Activated T-helper 17 cell treated with anti-CD3 and anti-CD28 coated beads, Interleukin-2, amount 50 U/mL, for 72 hours (primary cell): Measurements from ENCODE around the gene RGMA. TPM values are rescaled to one million over a fixed set of nuclear protein-coding genes. Genes with fewer than 3 reads are reported as not detected.

ENCODE experiments used
- ATAC-seq: fragments of 150-1000 bp; cut with Tn5 transposase; replicated peaks from 2 replicates; pipeline ENCODE4 v1.10.0; 2021; ENCODE audit warnings: mild to moderate bottlenecking, moderate library complexity
- H3K27ac Mint-ChIP-seq: one replicate; pipeline ENCODE4 v1.8.0; 2022; ENCODE audit warnings: mixed read lengths
- H3K27me3 Mint-ChIP-seq: one replicate; pipeline ENCODE4 v1.8.0; 2022; ENCODE audit warnings: mixed read lengths
- H3K36me3 Mint-ChIP-seq: one replicate; pipeline ENCODE4 v1.8.0; 2022; ENCODE audit warnings: low read depth, mild to moderate bottlenecking, mixed read lengths
- H3K4me1 Mint-ChIP-seq: one replicate; pipeline ENCODE4 v1.8.0; 2022; ENCODE audit warnings: mixed read lengths
- H3K4me3 Mint-ChIP-seq: one replicate; pipeline ENCODE4 v1.8.0; 2022; ENCODE audit warnings: mild to moderate bottlenecking, mixed read lengths
- H3K9me3 Mint-ChIP-seq: one replicate; pipeline ENCODE4 v1.8.0; 2022; ENCODE audit warnings: mixed read lengths
- total RNA-seq, 2 donors: library from RNA; stranded (reverse); gene quantifications; one replicate each; pipeline ENCODE4 v1.2.3, GENCODE V29; 2022

RGMA gene
- total RNA-seq, 2 donors from 2014 or later: 0.15 to 0.26 TPM

GRCh38 chr15:93051236-93052089, 37.5 kb downstream of the RGMA start:
- Mint-ChIP-seq H3K9me3 (peaks cover under 1% of the 10 kb centered on the region), H3K4me1 (peaks cover 8% of the 10 kb centered on the region), H3K27ac (no peak overlapping the region), H3K27me3 (no peaks in the 10 kb centered on the region), H3K36me3 (no peaks in the 10 kb centered on the region), H3K4me3 (no peak overlapping the region)
- no peak for ATAC-seq

GRCh38 chr15:93050648-93051047, 38.4 kb downstream of the RGMA start:
- H3K27ac Mint-ChIP-seq: no peak overlapping the region
- H3K9me3 Mint-ChIP-seq: peaks cover 8% of the 10 kb centered on the region
- no peaks in the 10 kb centered on the region for H3K36me3 Mint-ChIP-seq
- no peak overlapping the region for H3K4me3 Mint-ChIP-seq
- ATAC-seq: no peak
- peaks cover 8% of the 10 kb centered on the region for H3K4me1 Mint-ChIP-seq
- H3K27me3 Mint-ChIP-seq: no peaks in the 10 kb centered on the region

GRCh38 chr15:93049914-93050578, 39.0 kb downstream of the RGMA start:
- no peak for ATAC-seq
- H3K9me3 Mint-ChIP-seq: peaks cover 8% of the 10 kb centered on the region
- no peak overlapping the region for H3K4me3 Mint-ChIP-seq
- H3K4me1 Mint-ChIP-seq: peaks cover 8% of the 10 kb centered on the region
- no peaks in the 10 kb centered on the region for H3K36me3 Mint-ChIP-seq
- no peaks in the 10 kb centered on the region for H3K27me3 Mint-ChIP-seq
- no peak overlapping the region for H3K27ac Mint-ChIP-seq

- Mint-ChIP-seq H3K4me3 (no peak overlapping the region), H3K27me3 (no peaks in the 10 kb centered on the region), H3K27ac (no peak overlapping the region), H3K9me3 (peaks cover 8% of the 10 kb centered on the region), H3K36me3 (no peaks in the 10 kb centered on the region), H3K4me1 (peaks cover 8% of the 10 kb centered on the region)
- ATAC-seq: no peak
Observed at GRCh38 chr15:93049233-93049632, 39.8 kb downstream of the RGMA start.

GRCh38 chr15:93048759-93049161, 40.3 kb downstream of the RGMA start:
- Mint-ChIP-seq H3K9me3 (peaks cover 8% of the 10 kb centered on the region), H3K36me3 (no peaks in the 10 kb centered on the region), H3K4me1 (peaks cover 8% of the 10 kb centered on the region), H3K27ac (no peak overlapping the region), H3K4me3 (no peak overlapping the region), H3K27me3 (no peaks in the 10 kb centered on the region)
- no peak for ATAC-seq

GRCh38 chr15:93048426-93048721, 40.6 kb downstream of the RGMA start:
- no peak overlapping the region for H3K27ac Mint-ChIP-seq
- H3K27me3 Mint-ChIP-seq: no peaks in the 10 kb centered on the region
- ATAC-seq: no peak
- H3K9me3 Mint-ChIP-seq: peaks cover 8% of the 10 kb centered on the region
- peaks cover 8% of the 10 kb centered on the region for H3K4me1 Mint-ChIP-seq
- H3K4me3 Mint-ChIP-seq: no peak overlapping the region
- no peaks in the 10 kb centered on the region for H3K36me3 Mint-ChIP-seq

- no peaks in the 10 kb centered on the region for H3K27me3 Mint-ChIP-seq
- peak overlapping the region; percentile 13 for H3K27ac Mint-ChIP-seq
- peak; percentile 38 for ATAC-seq
- H3K4me3 Mint-ChIP-seq: no peak overlapping the region
- H3K36me3 Mint-ChIP-seq: no peaks in the 10 kb centered on the region
- H3K9me3 Mint-ChIP-seq: peaks cover 8% of the 10 kb centered on the region
- peaks cover 8% of the 10 kb centered on the region for H3K4me1 Mint-ChIP-seq
Observed at GRCh38 chr15:93047621-93048425, 41.2 kb downstream of the RGMA start.

GRCh38 chr15:93046721-93047120, 42.3 kb downstream of the RGMA start:
- Mint-ChIP-seq H3K9me3 (peaks cover 8% of the 10 kb centered on the region), H3K36me3 (no peaks in the 10 kb centered on the region), H3K27ac (no peak overlapping the region), H3K4me3 (no peak overlapping the region), H3K27me3 (no peaks in the 10 kb centered on the region), H3K4me1 (peaks cover 8% of the 10 kb centered on the region)
- ATAC-seq: no peak

GRCh38 chr15:93046120-93046519, 42.9 kb downstream of the RGMA start:
- H3K27me3 Mint-ChIP-seq: no peaks in the 10 kb centered on the region
- H3K9me3 Mint-ChIP-seq: peaks cover 8% of the 10 kb centered on the region
- no peak overlapping the region for H3K4me3 Mint-ChIP-seq
- no peak overlapping the region for H3K27ac Mint-ChIP-seq
- H3K4me1 Mint-ChIP-seq: peaks cover 8% of the 10 kb centered on the region
- no peaks in the 10 kb centered on the region for H3K36me3 Mint-ChIP-seq
- ATAC-seq: no peak

- ATAC-seq: no peak
- no peak overlapping the region for H3K27ac Mint-ChIP-seq
- peaks cover 8% of the 10 kb centered on the region for H3K4me1 Mint-ChIP-seq
Observed at GRCh38 chr15:93045191-93045785, 43.7 kb downstream of the RGMA start.

GRCh38 chr15:93044301-93045190, 44.5 kb downstream of the RGMA start:
- H3K36me3 Mint-ChIP-seq: no peaks in the 10 kb centered on the region
- no peak overlapping the region for H3K27ac Mint-ChIP-seq
- H3K4me1 Mint-ChIP-seq: peaks cover 8% of the 10 kb centered on the region
- ATAC-seq: no peak
- no peaks in the 10 kb centered on the region for H3K27me3 Mint-ChIP-seq
- no peak overlapping the region for H3K4me3 Mint-ChIP-seq
- peaks cover 8% of the 10 kb centered on the region for H3K9me3 Mint-ChIP-seq

More at GRCh38 chr15:93045191-93045785, 43.7 kb downstream of the RGMA start:
- H3K27me3 Mint-ChIP-seq: no peaks in the 10 kb centered on the region
- no peak overlapping the region for H3K4me3 Mint-ChIP-seq
- H3K9me3 Mint-ChIP-seq: peaks cover 8% of the 10 kb centered on the region
- no peaks in the 10 kb centered on the region for H3K36me3 Mint-ChIP-seq

- peaks cover 8% of the 10 kb centered on the region for H3K9me3 Mint-ChIP-seq
- no peak overlapping the region for H3K27ac Mint-ChIP-seq
- ATAC-seq: no peak
- H3K27me3 Mint-ChIP-seq: no peaks in the 10 kb centered on the region
- no peaks in the 10 kb centered on the region for H3K36me3 Mint-ChIP-seq
- H3K4me1 Mint-ChIP-seq: peaks cover 8% of the 10 kb centered on the region
- H3K4me3 Mint-ChIP-seq: no peak overlapping the region
Observed at GRCh38 chr15:93043621-93044300, 45.2 kb downstream of the RGMA start.

GRCh38 chr15:93042691-93043378, 46.2 kb downstream of the RGMA start:
- no peaks in the 10 kb centered on the region for H3K36me3 Mint-ChIP-seq
- no peak overlapping the region for H3K4me3 Mint-ChIP-seq
- H3K27me3 Mint-ChIP-seq: no peaks in the 10 kb centered on the region
- H3K27ac Mint-ChIP-seq: no peak overlapping the region
- ATAC-seq: no peak
- peaks cover 4% of the 10 kb centered on the region for H3K4me1 Mint-ChIP-seq
- H3K9me3 Mint-ChIP-seq: peaks cover 8% of the 10 kb centered on the region
